PC-3 (cell line): ENCODE results near the gene TNFRSF19. TPM values are rescaled to one million over a fixed set of nuclear protein-coding genes. Genes with fewer than 3 reads are reported as not detected.

Experiments used
- ATAC-seq: fragments of 200-7000 bp; cut with Tn5 transposase; 2 replicates; pipeline ENCODE4 v1.9.1; 2020; ENCODE audit warnings: mild to moderate bottlenecking, moderate library complexity
- BruUV-seq: library from RNA; stranded (reverse); fragments of 400-500 nt; replicated peaks from 2 replicates; lab custom pipeline; 2021; lab: Mats Ljungman, UMichigan
- CTCF ChIA-PET: fragments of 300-600 bp; sonication (Branson Sonifier 250); formaldehyde crosslinking; loops from one replicate; lab custom pipeline; 2022; ENCODE audit warnings: antibody characterized with exemption; lab: Charles Lee
- POLR2A ChIA-PET: fragments of 300-600 bp; sonication (Branson Sonifier 250); formaldehyde crosslinking; loops from one replicate; lab custom pipeline; 2022; ENCODE audit warnings: antibody characterized with exemption; ENCODE audit not compliant: unreplicated experiment; lab: Charles Lee
- DNase-seq: peaks from one replicate; pipeline ENCODE4 v3.0.0-alpha.2; 2015
- H2AFZ ChIP-seq: fragments of 300-600 bp; sonication (generic); 2 replicates; pipeline ENCODE4 v1.6.0; 2016; ENCODE audit warnings: antibody characterized with exemption, low read length
- H3F3A ChIP-seq: fragments of 300-600 bp; sonication (generic); one replicate; pipeline ENCODE4 v1.6.0; 2017; ENCODE audit warnings: antibody characterized with exemption, low read length, control low read depth, mild to moderate bottlenecking; ENCODE audit not compliant: unreplicated experiment
- H3K27ac ChIP-seq: fragments of 300-600 bp; sonication (generic); 2 replicates; pipeline ENCODE4 v1.5.1; 2016; ENCODE audit warnings: mild to moderate bottlenecking, low read length
- H3K27me3 ChIP-seq: fragments of 300-600 bp; sonication (generic); 2 replicates; pipeline ENCODE4 v1.6.1; 2016; ENCODE audit warnings: low read length, mixed read lengths
- H3K36me3 ChIP-seq: fragments of 300-600 bp; sonication (generic); 2 replicates; pipeline ENCODE4 v1.6.1; 2016; ENCODE audit warnings: low read depth, mixed run types, low read length, mixed read lengths
- H3K4me1 ChIP-seq: fragments of 300-600 bp; sonication (generic); 2 replicates; pipeline ENCODE4 v1.5.1; 2016; ENCODE audit warnings: low read length; ENCODE audit not compliant: insufficient read depth
- H3K4me2 ChIP-seq: fragments of 300-600 bp; sonication (generic); 2 replicates; pipeline ENCODE4 v1.6.0; 2016; ENCODE audit warnings: low read length
- H3K4me3 ChIP-seq: fragments of 300-600 bp; sonication (generic); 2 replicates; pipeline ENCODE4 v1.5.1; 2016; ENCODE audit warnings: mild to moderate bottlenecking, low read length, mixed read lengths
- H3K79me2 ChIP-seq: fragments of 300-600 bp; sonication (generic); 2 replicates; pipeline ENCODE4 v1.6.1; 2017; ENCODE audit warnings: low read length, mixed read lengths
- H3K9ac ChIP-seq: fragments of 300-600 bp; sonication (generic); 2 replicates; pipeline ENCODE4 v1.6.0; 2016; ENCODE audit warnings: mild to moderate bottlenecking, low read length
- H3K9me2 ChIP-seq: fragments of 300-600 bp; sonication (generic); replicated peaks from 2 replicates; pipeline ENCODE4 v1.6.1; 2016; ENCODE audit warnings: mixed run types, low read length, mixed read lengths
- H3K9me3 ChIP-seq: fragments of 300-600 bp; sonication (generic); 2 replicates; pipeline ENCODE4 v1.6.1; 2016; ENCODE audit warnings: low read length, mixed read lengths
- H4K20me1 ChIP-seq: fragments of 300-600 bp; sonication (generic); 2 replicates; pipeline ENCODE4 v1.6.1; 2016; ENCODE audit warnings: low read length, mixed read lengths
- CTCF ChIP-seq: fragments of 300-600 bp; sonication (generic); conservative IDR thresholded peaks from 2 replicates; pipeline ENCODE4 v1.5.1; 2017; ENCODE audit warnings: antibody characterized with exemption, low read depth, mild to moderate bottlenecking, low read length
- EZH2 ChIP-seq: fragments of 300-600 bp; sonication (generic); IDR thresholded peaks from one replicate; pipeline ENCODE4 v1.6.1; 2017; ENCODE audit warnings: antibody characterized with exemption, mild to moderate bottlenecking, low read length; ENCODE audit not compliant: unreplicated experiment
- EZH2phosphoT487 ChIP-seq: fragments of 300-600 bp; sonication (generic); IDR thresholded peaks from 2 replicates; pipeline ENCODE4 v1.6.1; 2018; ENCODE audit warnings: mild to moderate bottlenecking, antibody characterized with exemption, low read length, borderline replicate concordance
- intact Hi-C: fragments of 100-400 bp; cut with micrococcal nuclease; formaldehyde crosslinking; loops from 2 replicates; pipeline ENCODE4 v1.9.0; 2023
- total RNA-seq: library from RNA; depleted of rRNA; stranded (reverse); fragments of >200 nt; gene quantifications from 2 replicates; pipeline ENCODE4 v1.2.3, GENCODE V29; 2014

TNFRSF19 gene
- total RNA-seq, 1 experiment from 2014 or later: 6.1 TPM

GRCh38 chr13:23621316-23621645 lies 51.1 kb downstream of the TNFRSF19 start:
- H2AFZ ChIP-seq: no peak overlapping the region
- DNase-seq (peak; percentile 79), ATAC-seq (peak; percentile 99)
- TF ChIP-seq EZH2: no peak
- TF ChIP-seq CTCF: no peak
- no peak for TF ChIP-seq EZH2phosphoT487
- ChIA-PET POLR2A (no interaction called here), CTCF (no interaction called here)
- no TSS peak for BruUV-seq
- H3F3A ChIP-seq: no peaks in the 10 kb centered on the region
- no peaks in the 10 kb centered on the region for H3K36me3 ChIP-seq
- H3K27me3 ChIP-seq: no peaks in the 10 kb centered on the region
- no peaks in the 10 kb centered on the region for H3K9me2 ChIP-seq
- peak overlapping the region; percentile 32 for H3K27ac ChIP-seq
- H3K79me2 ChIP-seq: no peaks in the 10 kb centered on the region
- intact Hi-C loops: no loop called here
- H3K9me3 ChIP-seq: no peaks in the 10 kb centered on the region
- H3K4me3 ChIP-seq: no peak overlapping the region
- H3K4me2 ChIP-seq: 0 out of 2 replicates have a peak overlapping the region, but pooled peaks have one; percentile 9
- peaks cover 19% of the 10 kb centered on the region for H3K4me1 ChIP-seq
- H4K20me1 ChIP-seq: no peaks in the 10 kb centered on the region
- no peak overlapping the region for H3K9ac ChIP-seq

GRCh38 chr13:23622985-23623384 lies 52.8 kb downstream of the TNFRSF19 start:
- CTCF ChIA-PET: no interaction called here
- no peak for DNase-seq

More at GRCh38 chr13:23622985-23623384, 52.8 kb downstream of the TNFRSF19 start:
- no TSS peak for BruUV-seq
- H3K4me3 ChIP-seq: no peak overlapping the region
- no peak for ATAC-seq
- H3K9me3 ChIP-seq: no peaks in the 10 kb centered on the region
- H3K4me2 ChIP-seq: no peak overlapping the region
- H3K36me3 ChIP-seq: no peaks in the 10 kb centered on the region
- POLR2A ChIA-PET: interaction anchor here (0.6 kb wide), 1 partner anchor 228 kb away, joined by 4 read pairs; no protein-coding TSS in a partner anchor
- H4K20me1 ChIP-seq: no peaks in the 10 kb centered on the region
- intact Hi-C loops: no loop called here
- H3K27ac ChIP-seq: no peak overlapping the region
- no peak overlapping the region for H3K9ac ChIP-seq
- no peaks in the 10 kb centered on the region for H3K27me3 ChIP-seq
- H3F3A ChIP-seq: no peaks in the 10 kb centered on the region
- TF ChIP-seq EZH2 (no peak), EZH2phosphoT487 (no peak), CTCF (no peak)
- H3K9me2 ChIP-seq: no peaks in the 10 kb centered on the region
- H3K79me2 ChIP-seq: no peaks in the 10 kb centered on the region
- H2AFZ ChIP-seq: no peak overlapping the region
- H3K4me1 ChIP-seq: peaks cover 19% of the 10 kb centered on the region
